ENCODE data around the gene CLCN1.

DNA sequence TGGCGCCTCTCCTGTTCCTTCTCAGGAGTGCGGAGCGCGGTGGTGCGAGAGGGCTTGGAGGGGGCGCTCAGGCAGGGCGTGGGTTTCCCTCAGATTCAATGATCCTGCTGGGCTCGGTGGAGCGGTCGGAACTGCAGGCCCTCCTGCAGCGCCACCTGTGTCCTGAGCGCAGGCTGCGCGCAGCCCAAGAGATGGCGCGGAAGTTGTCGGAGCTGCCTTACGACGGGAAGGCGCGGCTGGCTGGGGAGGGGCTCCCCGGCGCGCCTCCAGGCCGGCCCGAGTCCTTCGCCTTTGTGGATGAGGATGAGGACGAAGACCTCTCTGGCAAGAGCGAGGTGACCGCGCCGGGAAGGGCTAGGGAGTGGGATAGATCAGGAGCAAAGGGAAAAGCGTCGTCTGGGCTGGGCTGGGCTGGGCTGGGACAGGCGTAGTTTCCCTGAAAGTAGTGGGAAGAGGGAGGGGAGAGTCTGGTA, 29.6 kb downstream of the CLCN1 start:
- TF ChIP-seq, protein P1, sequence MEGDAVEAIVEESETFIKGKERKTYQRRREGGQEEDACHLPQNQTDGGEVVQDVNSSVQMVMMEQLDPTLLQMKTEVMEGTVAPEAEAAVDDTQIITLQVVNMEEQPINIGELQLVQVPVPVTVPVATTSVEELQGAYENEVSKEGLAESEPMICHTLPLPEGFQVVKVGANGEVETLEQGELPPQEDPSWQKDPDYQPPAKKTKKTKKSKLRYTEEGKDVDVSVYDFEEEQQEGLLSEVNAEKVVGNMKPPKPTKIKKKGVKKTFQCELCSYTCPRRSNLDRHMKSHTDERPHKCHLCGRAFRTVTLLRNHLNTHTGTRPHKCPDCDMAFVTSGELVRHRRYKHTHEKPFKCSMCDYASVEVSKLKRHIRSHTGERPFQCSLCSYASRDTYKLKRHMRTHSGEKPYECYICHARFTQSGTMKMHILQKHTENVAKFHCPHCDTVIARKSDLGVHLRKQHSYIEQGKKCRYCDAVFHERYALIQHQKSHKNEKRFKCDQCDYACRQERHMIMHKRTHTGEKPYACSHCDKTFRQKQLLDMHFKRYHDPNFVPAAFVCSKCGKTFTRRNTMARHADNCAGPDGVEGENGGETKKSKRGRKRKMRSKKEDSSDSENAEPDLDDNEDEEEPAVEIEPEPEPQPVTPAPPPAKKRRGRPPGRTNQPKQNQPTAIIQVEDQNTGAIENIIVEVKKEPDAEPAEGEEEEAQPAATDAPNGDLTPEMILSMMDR (IDR thresholded peaks at IDR 0.05; ENCODE audit: borderline replicate concordance, extremely low read depth, low read length, poor library complexity, severe bottlenecking), result no peak
- TF ChIP-seq EZH2 (IDR thresholded peaks at IDR 0.05; ENCODE audit: borderline replicate concordance, low read depth, low read length, severe bottlenecking), result no peak
